HG03108 (cell line): ENCODE data around the gene FOXJ1.
"Not testable (repeated sequence)": the region's sequence is repeated elsewhere in the genome, so short reads cannot be mapped to it uniquely, and the experiment has no call there.

Source experiments
- ATAC-seq: cut with Tn5 transposase; IDR thresholded peaks from one replicate; pipeline ENCODE4 v1.9.1; 2021; ENCODE audit warnings: moderate library complexity; ENCODE audit not compliant: unreplicated experiment

The FOXJ1 gene

GRCh38 chr17:76141212-76142038 lies at the start of gene FOXJ1:
Gene FOXJ1 (minus strand): TSS chr17:76141245. CDS start chr17:76140395, 850 bp downstream.
- peak; percentile 75 for ATAC-seq

- ATAC-seq, result no peak
These were observed 48.7 kb upstream of the FOXJ1 start for GRCh38 chr17:76189741-76190140.

GRCh38 chr17:76189247-76189646 lies 48.2 kb upstream of the FOXJ1 start:
- ATAC-seq, result no peak

GRCh38 chr17:76188213-76189016 lies 47.4 kb upstream of the FOXJ1 start:
- ATAC-seq, result no peak

- ATAC-seq, result not testable (repeated sequence)
These were observed 45.7 kb upstream of the FOXJ1 start for GRCh38 chr17:76186774-76187173.

GRCh38 chr17:76184290-76184689 lies 43.2 kb upstream of the FOXJ1 start:
- no peak for ATAC-seq

- ATAC-seq, result no peak
These were observed 41.1 kb upstream of the FOXJ1 start for GRCh38 chr17:76182016-76182764.

GRCh38 chr17:76179496-76180467 lies 38.7 kb upstream of the FOXJ1 start:
- ATAC-seq, result no peak

- ATAC-seq, result no peak
These were observed 37.1 kb upstream of the FOXJ1 start for GRCh38 chr17:76178124-76178523.

- no peak for ATAC-seq
These were observed 35.9 kb upstream of the FOXJ1 start for GRCh38 chr17:76176701-76177574.

GRCh38 chr17:76174037-76174436 lies 33.0 kb upstream of the FOXJ1 start:
- ATAC-seq, result no peak

GRCh38 chr17:76173474-76173873 lies 32.4 kb upstream of the FOXJ1 start:
- ATAC-seq, result no peak

GRCh38 chr17:76171706-76172105 lies 30.7 kb upstream of the FOXJ1 start:
- no peak for ATAC-seq

GRCh38 chr17:76170114-76170513 lies 29.1 kb upstream of the FOXJ1 start:
- ATAC-seq, result no peak

GRCh38 chr17:76166906-76167305 lies 25.9 kb upstream of the FOXJ1 start:
- ATAC-seq, result no peak

- ATAC-seq, result no peak
These were observed 25.1 kb upstream of the FOXJ1 start for GRCh38 chr17:76166168-76166567.

GRCh38 chr17:76164331-76164730 lies 23.3 kb upstream of the FOXJ1 start:
- ATAC-seq, result no peak

GRCh38 chr17:76163919-76164318 lies 22.9 kb upstream of the FOXJ1 start:
- ATAC-seq, result no peak

GRCh38 chr17:76161619-76162266 lies 20.7 kb upstream of the FOXJ1 start:
- no peak for ATAC-seq
